ENCODE measurements around the gene KRTAP4-5. TPM values are rescaled to one million over a fixed set of nuclear protein-coding genes. Genes with fewer than 3 reads are reported as not detected.
"Not testable (repeated sequence)": the region's sequence is repeated elsewhere in the genome, so short reads cannot be mapped to it uniquely, and the experiment has no call there.

The KRTAP4-5 gene
- total RNA-seq, 1 donor from 2014 or later = not detected

- H3K9me3 ChIP-seq = no peaks in the 10 kb centered on the region
- H3K27ac ChIP-seq = no peak overlapping the region
- no peak for TF ChIP-seq POLR2A (IDR thresholded peaks at IDR 0.05)
- TF ChIP-seq POLR2AphosphoS5 (IDR thresholded peaks at IDR 0.05; ENCODE audit: insufficient read depth in 1 of 2, low read depth in 1 of 2) = no peak
- TF ChIP-seq CTCF (IDR thresholded peaks at IDR 0.05) = no peak
- intact Hi-C loops (cut with DNase I) = no loop called here
- no peak overlapping the region for H3K4me3 ChIP-seq
- no peak for DNase-seq (ENCODE audit: extremely low spot score in 2 of 2)
- no peaks in the 10 kb centered on the region for H3K36me3 ChIP-seq
- no peaks in the 10 kb centered on the region for H3K4me1 ChIP-seq
- H3K27me3 ChIP-seq = no peaks in the 10 kb centered on the region
Observed at GRCh38 chr17:41118721-41119120, 30.9 kb downstream of the KRTAP4-5 start.

- H3K27me3 ChIP-seq; DNase-seq (ENCODE audit: extremely low spot score in 2 of 2); H3K4me1 ChIP-seq; H3K27ac ChIP-seq; H3K4me3 ChIP-seq; H3K9me3 ChIP-seq; H3K36me3 ChIP-seq; intact Hi-C loops (cut with DNase I): not testable (repeated sequence)
Observed at GRCh38 chr17:41117846-41118386, 31.7 kb downstream of the KRTAP4-5 start, which contains the start of gene KRTAP4-11. KRTAP4-11 (minus strand) TSS chr17:41118373; CDS start chr17:41118315, 58 bp downstream.

GRCh38 chr17:41116297-41116696 lies 33.3 kb downstream of the KRTAP4-5 start:
- no peaks in the 10 kb centered on the region for H3K9me3 ChIP-seq
- TF ChIP-seq CTCF (IDR thresholded peaks at IDR 0.05) (no peak), POLR2A (IDR thresholded peaks at IDR 0.05) (no peak), POLR2AphosphoS5 (IDR thresholded peaks at IDR 0.05; ENCODE audit: insufficient read depth in 1 of 2, low read depth in 1 of 2) (no peak)

GRCh38 chr17:41111151-41111885 lies 38.3 kb downstream of the KRTAP4-5 start:
- no peak for TF ChIP-seq POLR2AphosphoS5 (IDR thresholded peaks at IDR 0.05; ENCODE audit: insufficient read depth in 1 of 2, low read depth in 1 of 2)
- no peak for TF ChIP-seq POLR2A (IDR thresholded peaks at IDR 0.05)
- no peak for TF ChIP-seq CTCF (IDR thresholded peaks at IDR 0.05)
- Histone ChIP-seq H3K27ac (no peak overlapping the region), H3K27me3 (no peaks in the 10 kb centered on the region), H3K36me3 (no peaks in the 10 kb centered on the region), H3K4me3 (no peak overlapping the region), H3K9me3 (no peaks in the 10 kb centered on the region), H3K4me1 (no peaks in the 10 kb centered on the region)
- intact Hi-C loops (cut with DNase I) = no loop called here
- DNase-seq (ENCODE audit: extremely low spot score in 2 of 2) = no peak

More at GRCh38 chr17:41116297-41116696, 33.3 kb downstream of the KRTAP4-5 start:
- Histone ChIP-seq H3K27ac (no peak overlapping the region), H3K4me3 (no peak overlapping the region), H3K36me3 (no peaks in the 10 kb centered on the region), H3K4me1 (no peaks in the 10 kb centered on the region), H3K27me3 (no peaks in the 10 kb centered on the region)
- DNase-seq (ENCODE audit: extremely low spot score in 2 of 2) = no peak
- intact Hi-C loops (cut with DNase I) = no loop called here

GRCh38 chr17:41108728-41109386 lies 40.8 kb downstream of the KRTAP4-5 start:
- H3K4me1 ChIP-seq; H3K9me3 ChIP-seq; DNase-seq (ENCODE audit: extremely low spot score in 2 of 2); H3K4me3 ChIP-seq; H3K27me3 ChIP-seq; H3K36me3 ChIP-seq; intact Hi-C loops (cut with DNase I); H3K27ac ChIP-seq: not testable (repeated sequence)

- Histone ChIP-seq H3K36me3 (no peaks in the 10 kb centered on the region), H3K27me3 (no peaks in the 10 kb centered on the region), H3K27ac (no peak overlapping the region), H3K4me1 (no peaks in the 10 kb centered on the region), H3K4me3 (no peak overlapping the region), H3K9me3 (no peaks in the 10 kb centered on the region)
- no peak for DNase-seq (ENCODE audit: extremely low spot score in 2 of 2)
- no peak for TF ChIP-seq CTCF (IDR thresholded peaks at IDR 0.05)
- no peak for TF ChIP-seq POLR2A (IDR thresholded peaks at IDR 0.05)
- no peak for TF ChIP-seq POLR2AphosphoS5 (IDR thresholded peaks at IDR 0.05; ENCODE audit: insufficient read depth in 1 of 2, low read depth in 1 of 2)
- intact Hi-C loops (cut with DNase I) = no loop called here
Observed at GRCh38 chr17:41107941-41108450, 41.6 kb downstream of the KRTAP4-5 start.

GRCh38 chr17:41105347-41105746 lies 44.3 kb downstream of the KRTAP4-5 start, which contains the start of gene KRTAP4-9:
KRTAP4-9 (plus strand) TSS chr17:41105389; CDS start chr17:41105389, 0 bp downstream.
- intact Hi-C loops (cut with DNase I); H3K4me3 ChIP-seq; H3K36me3 ChIP-seq; H3K27me3 ChIP-seq; H3K4me1 ChIP-seq; H3K27ac ChIP-seq; DNase-seq (ENCODE audit: extremely low spot score in 2 of 2); H3K9me3 ChIP-seq: not testable (repeated sequence)

GRCh38 chr17:41104386-41105038 lies 45.1 kb downstream of the KRTAP4-5 start:
- intact Hi-C loops (cut with DNase I); DNase-seq (ENCODE audit: extremely low spot score in 2 of 2); H3K36me3 ChIP-seq; H3K9me3 ChIP-seq; H3K27ac ChIP-seq; H3K27me3 ChIP-seq; H3K4me1 ChIP-seq; H3K4me3 ChIP-seq: not testable (repeated sequence)
